H1 (cell line): ENCODE results near the gene GRK5. TPM values are rescaled to one million over a fixed set of nuclear protein-coding genes. Genes with fewer than 3 reads are reported as not detected.

Experiments used
- CTCF ChIA-PET: fragments of 300-600 bp; sonication (Branson Sonifier 250); formaldehyde crosslinking; loops from one replicate; lab custom pipeline; 2021; ENCODE audit not compliant: partially characterized antibody; lab: Charles Lee
- POLR2A ChIA-PET: fragments of 300-600 bp; sonication (Branson Sonifier 250); formaldehyde crosslinking; loops from one replicate; lab custom pipeline; 2021; ENCODE audit warnings: inconsistent platforms; ENCODE audit not compliant: partially characterized antibody; lab: Charles Lee
- DNase-seq, 2 experiments: peaks; one replicate each; pipeline versions ENCODE4 v3.0.0 to v3.0.0-alpha.2; 2010 to 2022; ENCODE audit warnings: low spot score in 2 of 2, low read depth in 1 of 2, mixed read lengths in 1 of 2
- FAIRE-seq: peaks from 2 replicates; lab custom pipeline; 2011; peaks lifted over from hg19 to GRCh38; lab: Jason Lieb, UNC
- H2AFZ ChIP-seq: 2 replicates; pipeline ENCODE4 v1.8.1; 2012; ENCODE audit warnings: low read length, inconsistent platforms
- H2AK5ac ChIP-seq: 2 replicates; pipeline ENCODE4 v1.6.1; 2013; ENCODE audit warnings: low read depth, low read length
- H2BK120ac ChIP-seq: replicated peaks from 2 replicates; pipeline ENCODE3; 2013; ENCODE audit warnings: low read depth, low read length, inconsistent platforms
- H2BK12ac ChIP-seq: 2 replicates; pipeline ENCODE4 v1.6.1; 2013; ENCODE audit warnings: low read depth, low read length
- H2BK15ac ChIP-seq: 2 replicates; pipeline ENCODE4 v1.6.1; 2013; ENCODE audit warnings: low read length
- H2BK20ac ChIP-seq: 2 replicates; pipeline ENCODE4 v1.6.1; 2013; ENCODE audit warnings: low read length
- H2BK5ac ChIP-seq: 2 replicates; pipeline ENCODE4 v1.6.1; 2013; ENCODE audit warnings: low read depth, low read length
- H3K14ac ChIP-seq: 2 replicates; pipeline ENCODE4 v1.6.1; 2013; ENCODE audit warnings: inconsistent platforms; ENCODE audit not compliant: insufficient read length
- H3K18ac ChIP-seq: 2 replicates; pipeline ENCODE4 v1.6.1; 2013; ENCODE audit warnings: low read length; ENCODE audit errors: extremely low read depth
- H3K23ac ChIP-seq: 2 replicates; pipeline ENCODE4 v1.6.1; 2013; ENCODE audit warnings: inconsistent platforms; ENCODE audit not compliant: insufficient read length
- H3K23me2 ChIP-seq: 2 replicates; pipeline ENCODE4 v1.6.1; 2013; ENCODE audit warnings: low read depth, low read length
- H3K27ac ChIP-seq: 2 replicates; pipeline ENCODE4 v1.6.1; 2011; ENCODE audit warnings: low read depth, low read length, inconsistent platforms
- H3K27me3 ChIP-seq, 4 experiments: replicated peaks in 1 of 4; 1 replicate in 1 of 4; 2 replicates in 3 of 4; pipeline versions ENCODE4 v1.6.1 to v1.8.1; 2011 to 2013; ENCODE audit warnings: low read length in 3 of 4, mild to moderate bottlenecking in 3 of 4, inconsistent platforms in 2 of 4, mixed read lengths in 2 of 4, moderate library complexity in 1 of 4; ENCODE audit not compliant: control insufficient read depth in 3 of 4, insufficient read depth in 3 of 4; ENCODE audit errors: extremely low read depth in 1 of 4
- H3K36me3 ChIP-seq, 4 experiments: 2 replicates each; pipeline versions ENCODE4 v1.6.1 to v1.8.1; 2011 to 2013; ENCODE audit warnings: mild to moderate bottlenecking in 4 of 4, low read length in 3 of 4, moderate library complexity in 2 of 4, control low read depth in 1 of 4, inconsistent platforms in 1 of 4; ENCODE audit not compliant: insufficient read depth in 4 of 4, control insufficient read depth in 2 of 4
- H3K4ac ChIP-seq: replicated peaks from 2 replicates; pipeline ENCODE3; 2013; ENCODE audit warnings: low read length, low read depth, mixed read lengths, inconsistent platforms; ENCODE audit not compliant: insufficient read length
- H3K4me1 ChIP-seq, 4 experiments: replicated peaks in 1 of 4; 1 replicate in 1 of 4; 2 replicates in 3 of 4; pipeline versions ENCODE4 v1.6.1 to v1.8.1; 2011 to 2013; ENCODE audit warnings: low read length in 3 of 4, inconsistent platforms in 2 of 4, mixed read lengths in 1 of 4; ENCODE audit not compliant: insufficient read depth in 4 of 4, control insufficient read depth in 3 of 4
- H3K4me2 ChIP-seq, 2 experiments: 2 replicates each; pipeline versions ENCODE4 v1.6.1 to v1.8.1; 2011 to 2013; ENCODE audit warnings: low read depth in 2 of 2, low read length in 2 of 2, control low read depth in 1 of 2, inconsistent platforms in 1 of 2, mild to moderate bottlenecking in 1 of 2; ENCODE audit not compliant: insufficient read depth in 1 of 2
- H3K4me3 ChIP-seq, 4 experiments: fragments of 200-600, 300-600 bp in 1 of 4; sonication (generic), shearing (Covaris generic), sonication (Bioruptor Twin) in 1 of 4; 2 replicates each; pipeline versions ENCODE4 v1.5.1 to v1.8.1; 2011 to 2016; ENCODE audit warnings: low read length in 4 of 4, low read depth in 3 of 4, control low read depth in 2 of 4, inconsistent platforms in 2 of 4, mild to moderate bottlenecking in 2 of 4, mixed read lengths in 1 of 4, moderate library complexity in 1 of 4; ENCODE audit not compliant: insufficient read depth in 2 of 4; ENCODE audit errors: extremely low read depth in 1 of 4
- H3K56ac ChIP-seq: replicated peaks from 2 replicates; pipeline ENCODE3; 2013; ENCODE audit warnings: low read depth, mild to moderate bottlenecking, mixed read lengths, low read length, inconsistent platforms; ENCODE audit not compliant: insufficient read length
- H3K79me1 ChIP-seq: 2 replicates; pipeline ENCODE4 v1.6.1; 2013; ENCODE audit warnings: low read depth, low read length, control low read depth
- H3K79me2 ChIP-seq, 2 experiments: 2 replicates each; pipeline versions ENCODE4 v1.6.1 to v1.8.1; 2012 to 2013; ENCODE audit warnings: low read length in 2 of 2, mild to moderate bottlenecking in 2 of 2, inconsistent platforms in 1 of 2; ENCODE audit not compliant: insufficient read depth in 2 of 2, control insufficient read depth in 1 of 2
- H3K9ac ChIP-seq, 4 experiments: replicated peaks in 1 of 4; 1 replicate in 1 of 4; 2 replicates in 3 of 4; pipeline versions ENCODE4 v1.6.1 to v1.8.1; 2011 to 2013; ENCODE audit warnings: low read depth in 3 of 4, low read length in 3 of 4, control low read depth in 2 of 4, mild to moderate bottlenecking in 2 of 4, moderate library complexity in 2 of 4, inconsistent platforms in 1 of 4; ENCODE audit errors: extremely low read depth in 1 of 4
- H3K9me3 ChIP-seq, 2 experiments: 2 replicates each; pipeline versions ENCODE4 v1.6.1 to v1.8.1; 2012 to 2013; ENCODE audit warnings: mild to moderate bottlenecking in 2 of 2, moderate library complexity in 2 of 2, control low read depth in 1 of 2, inconsistent platforms in 1 of 2, low read depth in 1 of 2, low read length in 1 of 2, mixed read lengths in 1 of 2; ENCODE audit not compliant: insufficient read depth in 2 of 2
- H4K20me1 ChIP-seq, 2 experiments: replicated peaks in 1 of 2; 2 replicates each; pipeline versions ENCODE3 to v1.8.1; 2011 to 2013; ENCODE audit warnings: inconsistent platforms in 2 of 2, low read length in 2 of 2, mild to moderate bottlenecking in 1 of 2; ENCODE audit not compliant: insufficient read depth in 2 of 2, control insufficient read depth in 1 of 2
- H4K5ac ChIP-seq: 2 replicates; pipeline ENCODE4 v1.6.1; 2013; ENCODE audit warnings: low read length, low read depth, mixed read lengths, inconsistent platforms; ENCODE audit not compliant: insufficient read length
- H4K8ac ChIP-seq: 2 replicates; pipeline ENCODE4 v1.8.0; 2013; ENCODE audit warnings: mild to moderate bottlenecking, moderate library complexity, low read length, inconsistent platforms; ENCODE audit not compliant: insufficient read depth; ENCODE audit errors: extremely low read depth
- H4K91ac ChIP-seq: replicated peaks from 2 replicates; pipeline ENCODE3; 2013; ENCODE audit warnings: low read length, mixed read lengths, inconsistent platforms; ENCODE audit not compliant: insufficient read length
- ASH2L ChIP-seq: fragments of 200-600, 300-600 bp; sonication (generic); IDR thresholded peaks from one replicate; pipeline ENCODE4 v1.7.1; 2017; ENCODE audit warnings: low read length
- BACH1 ChIP-seq: IDR thresholded peaks from 2 replicates; pipeline ENCODE4 v1.6.1; 2012; ENCODE audit warnings: low read length, improper control_type of control experiment
- CTBP2 ChIP-seq: IDR thresholded peaks from 2 replicates; pipeline ENCODE4 v1.7.0; 2011; ENCODE audit warnings: borderline replicate concordance, mild to moderate bottlenecking, moderate library complexity, mixed read lengths, low read length; ENCODE audit not compliant: insufficient read depth, insufficient read length
- EGR1 ChIP-seq: IDR thresholded peaks from 2 replicates; pipeline ENCODE4 v1.6.1; 2011; ENCODE audit warnings: low read depth, low read length, borderline replicate concordance
- EP300 ChIP-seq, 2 experiments: IDR thresholded peaks; 1 replicate in 1 of 2; 2 replicates in 1 of 2; pipeline ENCODE4 v1.6.1; 2011 to 2012; ENCODE audit warnings: low read depth in 2 of 2, low read length in 2 of 2, mild to moderate bottlenecking in 2 of 2, borderline replicate concordance in 1 of 2, inconsistent platforms in 1 of 2, moderate library complexity in 1 of 2
- KDM1A ChIP-seq: fragments of 200-600, 300-600 bp; sonication (generic); IDR thresholded peaks from 2 replicates; pipeline ENCODE4 v1.7.1; 2016; ENCODE audit warnings: mild to moderate bottlenecking, low read length, borderline replicate concordance
- MAX ChIP-seq: IDR thresholded peaks from 2 replicates; pipeline ENCODE4 v1.6.1; 2012; ENCODE audit warnings: inconsistent platforms
- POLR2A ChIP-seq, 2 experiments: IDR thresholded peaks; 1 replicate in 1 of 2; 2 replicates in 1 of 2; pipeline ENCODE4 v1.6.1; 2011; ENCODE audit warnings: low read depth in 2 of 2, low read length in 2 of 2, mild to moderate bottlenecking in 2 of 2; ENCODE audit errors: control extremely low read depth in 1 of 2
- RAD21 ChIP-seq, 2 experiments: IDR thresholded peaks in 1 of 2; conservative IDR thresholded peaks in 1 of 2; 2 replicates each; pipeline ENCODE4 v1.6.1; 2011; ENCODE audit warnings: low read depth in 2 of 2, low read length in 2 of 2, improper control_type of control experiment in 1 of 2, inconsistent platforms in 1 of 2, mild to moderate bottlenecking in 1 of 2, moderate library complexity in 1 of 2
- SAP30 ChIP-seq: fragments of 300-600 bp; sonication (generic); IDR thresholded peaks from 2 replicates; pipeline ENCODE4 v1.7.1; 2012; ENCODE audit warnings: low read length, moderate library complexity, mild to moderate bottlenecking, inconsistent platforms; ENCODE audit not compliant: insufficient read depth, insufficient replicate concordance
- SIRT6 ChIP-seq: IDR thresholded peaks from one replicate; pipeline ENCODE4 v1.7.1; 2012; ENCODE audit warnings: low read length, inconsistent platforms
- SIX5 ChIP-seq: IDR thresholded peaks from 2 replicates; pipeline ENCODE4 v1.6.1; 2011; ENCODE audit warnings: mild to moderate bottlenecking, low read depth, low read length
- SRF ChIP-seq: IDR thresholded peaks from 2 replicates; pipeline ENCODE4 v1.6.1; 2011; ENCODE audit warnings: mild to moderate bottlenecking, low read depth, low read length, moderate library complexity
- TAF1 ChIP-seq: IDR thresholded peaks from 2 replicates; pipeline ENCODE4 v1.6.1; 2011; ENCODE audit warnings: mild to moderate bottlenecking, low read depth, low read length
- ZNF274 ChIP-seq: IDR thresholded peaks from 2 replicates; pipeline ENCODE4 v1.7.0; 2012; ENCODE audit warnings: low read length, borderline replicate concordance; ENCODE audit errors: extremely low read depth
- WGBS, 2 experiments: shearing (Covaris generic) in 1 of 2; methylation state at CpG; one replicate each; pipeline versions ENCODE4 v1.1.6 to v1.1.7; 2013 to 2015; ENCODE audit warnings: low lambda C conversion rate in 2 of 2, mixed read lengths in 2 of 2, inconsistent platforms in 1 of 2, low coverage in 1 of 2, missing lambda C conversion rate in 1 of 2; ENCODE audit not compliant: insufficient replicate concordance in 2 of 2, insufficient coverage in 1 of 2, insufficient read length in 1 of 2; ENCODE audit errors: extremely low coverage in 1 of 2, missing lambda C conversion rate in 1 of 2; 5-methylcytosine and 5-hydroxymethylcytosine counted together
- polyA plus RNA-seq, 7 experiments: library from polyadenylated mRNA; depleted of rRNA in 3 of 7; stranded (reverse) in 5 of 7; unstranded in 2 of 7; fragments of >200 nt in 5 of 7; fragments of 200-250 nt in 2 of 7; gene quantifications; 1 replicate in 5 of 7; 2 replicates in 1 of 7; 4 replicates in 1 of 7; pipeline versions ENCODE4 v1.2.1 to v1.2.3, GENCODE V29; 2011 to 2013; ENCODE audit warnings: missing spikeins in 2 of 7, mixed read lengths in 2 of 7
- total RNA-seq: library from RNA; stranded (reverse); fragmentation: NEBNext Ultra II Directional; extraction: Animal tissue kit (Norgen Biotek cat#: 25700); gene quantifications from 2 replicates; pipeline ENCODE4 v1.2.1, GENCODE V29; 2021

Gene GRK5
- total and polyA plus RNA-seq, 2 of the 8 experiments (the other 6 are each of a cell fraction or from before 2014, with no cell fraction given), result 0.54 to 2.5 TPM

DNA sequence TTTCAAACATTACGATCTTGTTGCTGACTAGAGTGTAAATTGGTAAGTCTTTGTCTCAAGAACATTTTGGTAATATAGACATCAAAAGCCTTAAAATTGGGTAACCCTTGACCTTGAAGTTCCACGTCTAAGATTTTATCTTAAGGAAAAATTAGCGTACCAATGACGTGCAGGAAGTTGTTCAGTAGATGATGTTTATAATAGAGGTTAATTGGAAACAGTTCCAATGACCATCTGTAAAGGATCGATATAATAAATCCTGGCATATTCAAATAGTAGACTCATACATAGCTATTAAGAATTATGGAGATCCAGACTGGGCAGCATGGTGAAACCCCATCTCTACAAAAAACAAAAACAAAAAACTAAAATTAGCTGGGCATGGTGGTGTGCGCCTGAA lies 20.5 kb downstream of the GRK5 start:
- Histone ChIP-seq H3K23me2 (no peaks in the 10 kb centered on the region), H3K4ac (no peak overlapping the region), H4K91ac (no peak overlapping the region), H3K4me1 (peaks cover 0 to 1% (median 0%) of the 10 kb centered on the region in 4 experiments; a peak in 1 of 7 replicates), H2BK5ac (no peak overlapping the region), H2AFZ (no peak overlapping the region), H3K18ac (no peak overlapping the region), H2BK12ac (no peak overlapping the region), H3K9me3 (no peaks in the 10 kb centered on the region), H3K23ac (no peak overlapping the region), H4K8ac (no peak overlapping the region), H3K4me2 (no peak overlapping the region), H4K5ac (no peak overlapping the region), H3K79me2 (no peaks in the 10 kb centered on the region), H3K36me3 (no peaks in the 10 kb centered on the region), H4K20me1 (no peaks in the 10 kb centered on the region), H3K56ac (no peak overlapping the region), H2AK5ac (no peak overlapping the region), H3K9ac (no peak overlapping the region), H3K27ac (no peak overlapping the region), H2BK120ac (no peak overlapping the region), H3K4me3 (no peak overlapping the region), H3K14ac (no peak overlapping the region), H3K27me3 (no peaks in the 10 kb centered on the region; a peak in 1 of 7 replicates), H2BK20ac (no peak overlapping the region), H2BK15ac (no peak overlapping the region), H3K79me1 (no peaks in the 10 kb centered on the region)
- CTCF ChIA-PET, result no interaction called here
- 94% methylated on average over 6 of the region's 6 CpGs; no CpG with 5 or more reads in 1 of the 2 experiments for WGBS, 2 experiments
- POLR2A ChIA-PET, result no interaction called here
- FAIRE-seq, result no peak
- no peak for DNase-seq
- TF ChIP-seq SIRT6 (no peak), POLR2A (IDR thresholded peaks at IDR 0.05; ENCODE audit: control extremely low read depth in 1 of 2, low read depth in 2 of 2, low read length in 2 of 2) (no peak), EGR1 (no peak), RAD21 (IDR thresholded peaks at IDR 0.05 in 1 of 2, conservative IDR thresholded peaks at IDR 0.05 in 1 of 2; ENCODE audit: low read depth in 2 of 2, low read length in 2 of 2) (no peak), MAX (no peak), SIX5 (no peak), ZNF274 (no peak), ASH2L (no peak), SRF (no peak), KDM1A (no peak), SAP30 (no peak), BACH1 (no peak), TAF1 (no peak), EP300 (IDR thresholded peaks at IDR 0.05; ENCODE audit: borderline replicate concordance in 1 of 2, low read depth in 2 of 2, low read length in 2 of 2) (no peak), CTBP2 (no peak)
